Keratinocyte (primary cell): ENCODE results near the gene AKR1C4. TPM values are rescaled to one million over a fixed set of nuclear protein-coding genes. Genes with fewer than 3 reads are reported as not detected.

Source experiments
- DNase-seq: peaks from one replicate; pipeline ENCODE4 v3.0.0-alpha.2; 2011; ENCODE audit warnings: low read depth, missing footprints, low spot score
- FAIRE-seq: peaks from 2 replicates; lab custom pipeline; 2011; peaks lifted over from hg19 to GRCh38; lab: Jason Lieb, UNC
- H2AFZ ChIP-seq: 2 replicates; pipeline ENCODE4 v1.6.0; 2012; ENCODE audit warnings: low read length, control low read depth, inconsistent platforms; ENCODE audit not compliant: control insufficient read depth
- H3K27ac ChIP-seq: 2 replicates; pipeline ENCODE4 v1.5.1; 2011; ENCODE audit warnings: low read length; ENCODE audit not compliant: control insufficient read depth, insufficient read depth
- H3K27me3 ChIP-seq: 3 replicates; pipeline ENCODE4 v1.6.0; 2011; ENCODE audit warnings: low read length; ENCODE audit not compliant: control insufficient read depth, insufficient read depth; ENCODE audit errors: extremely low read depth
- H3K36me3 ChIP-seq, 2 experiments: 2 replicates in 1 of 2; 3 replicates in 1 of 2; pipeline ENCODE4 v1.5.1; 2011; ENCODE audit warnings: low read length in 2 of 2, mild to moderate bottlenecking in 1 of 2; ENCODE audit not compliant: control insufficient read depth in 2 of 2, insufficient read depth in 2 of 2; ENCODE audit errors: extremely low read depth in 1 of 2
- H3K4me1 ChIP-seq: 3 replicates; pipeline ENCODE4 v1.5.1; 2011; ENCODE audit warnings: low read length; ENCODE audit not compliant: control insufficient read depth, insufficient read depth; ENCODE audit errors: extremely low read depth
- H3K4me2 ChIP-seq: 3 replicates; pipeline ENCODE4 v1.6.0; 2011; ENCODE audit warnings: low read depth, low read length; ENCODE audit not compliant: control insufficient read depth, insufficient read depth; ENCODE audit errors: extremely low read depth
- H3K4me3 ChIP-seq, 3 experiments: fragments of 200-600 bp in 1 of 3; sonication (generic) in 1 of 3; 2 replicates in 2 of 3; 3 replicates in 1 of 3; pipeline ENCODE4 v1.5.1; 2011 to 2016; ENCODE audit warnings: low read length in 3 of 3, mild to moderate bottlenecking in 3 of 3, control low read depth in 2 of 3, inconsistent platforms in 1 of 3, low read depth in 1 of 3, mixed read lengths in 1 of 3, mixed run types in 1 of 3, moderate library complexity in 1 of 3; ENCODE audit not compliant: control insufficient read depth in 2 of 3, insufficient read depth in 2 of 3; ENCODE audit errors: extremely low read depth in 1 of 3
- H3K79me2 ChIP-seq: 2 replicates; pipeline ENCODE4 v1.6.0; 2012; ENCODE audit warnings: low read length; ENCODE audit not compliant: control insufficient read depth, insufficient read depth
- H3K9ac ChIP-seq: 3 replicates; pipeline ENCODE4 v1.6.0; 2011; ENCODE audit warnings: low read length; ENCODE audit not compliant: control insufficient read depth, insufficient read depth; ENCODE audit errors: extremely low read depth
- H3K9me1 ChIP-seq: 3 replicates; pipeline ENCODE4 v1.6.0; 2011; ENCODE audit warnings: low read length; ENCODE audit not compliant: control insufficient read depth, insufficient read depth; ENCODE audit errors: extremely low read depth
- H3K9me3 ChIP-seq: 2 replicates; pipeline ENCODE4 v1.5.1; 2012; ENCODE audit warnings: low read depth, low read length; ENCODE audit not compliant: control insufficient read depth
- H4K20me1 ChIP-seq: 3 replicates; pipeline ENCODE4 v1.6.0; 2011; ENCODE audit warnings: low read length; ENCODE audit not compliant: control insufficient read depth, insufficient read depth; ENCODE audit errors: extremely low read depth
- CTCF ChIP-seq, 3 experiments: IDR thresholded peaks in 1 of 3; conservative IDR thresholded peaks in 1 of 3; optimal IDR thresholded peaks in 1 of 3; 2 replicates in 2 of 3; 3 replicates in 1 of 3; pipeline versions ENCODE3 to v1.5.1; 2011; ENCODE audit warnings: low read length in 3 of 3, mild to moderate bottlenecking in 3 of 3, moderate library complexity in 2 of 3, control low read depth in 1 of 3, inconsistent platforms in 1 of 3; ENCODE audit not compliant: insufficient read depth in 2 of 3; ENCODE audit errors: extremely low read depth in 1 of 3
- EZH2 ChIP-seq: IDR thresholded peaks from one replicate; pipeline ENCODE4 v1.6.1; 2012; ENCODE audit warnings: inconsistent platforms, mild to moderate bottlenecking, low read length, moderate library complexity
- dilution Hi-C: fragments of 300-500 bp; cut with MboI; formaldehyde crosslinking; loops from one replicate; pipeline ENCODE4 v1.7.0; 2020; ENCODE audit warnings: low sequenced_read_pairs; ENCODE audit not compliant: extremely low pct_ligation_motif_present
- polyA plus RNA-seq, 5 experiments: library from polyadenylated mRNA; depleted of rRNA in 3 of 5; stranded (reverse) in 3 of 5; stranded (forward) in 1 of 5; unstranded in 1 of 5; fragments of >200 nt; gene quantifications; 1 replicate in 1 of 5; 2 replicates in 3 of 5; 3 replicates in 1 of 5; pipeline versions ENCODE4 v1.2.1 to v1.2.3, GENCODE V29; 2011 to 2012; ENCODE audit warnings: missing spikeins in 2 of 5, low read depth in 1 of 5, low replicate concordance in 1 of 5

The AKR1C4 gene
- polyA plus RNA-seq, 1 donor (not counting 4 experiments of a cell fraction or from before 2014, with no cell fraction given): not detected

DNA sequence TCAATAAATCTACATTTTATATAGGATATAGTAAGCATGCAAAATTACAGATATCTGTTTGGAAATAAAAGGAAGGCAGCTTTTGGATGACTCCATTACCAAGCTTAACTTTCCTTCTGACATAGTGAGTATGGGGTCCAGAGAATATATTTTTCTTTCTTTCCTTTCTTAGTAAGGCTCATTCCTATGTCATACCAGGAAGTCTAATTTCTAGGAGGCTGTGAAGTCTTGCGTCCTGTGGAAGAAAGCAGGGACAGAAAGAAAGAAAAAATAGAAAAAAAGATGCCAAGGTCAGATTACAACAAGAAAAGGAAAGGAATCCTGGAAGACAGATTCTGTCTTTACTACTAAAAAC lies 48.0 kb upstream of the AKR1C4 start:
- FAIRE-seq: no peak

GRCh38 chr10:5151076-5151475 lies 45.6 kb upstream of the AKR1C4 start:
- no peak overlapping the region for H3K9ac ChIP-seq
- no peaks in the 10 kb centered on the region for H3K36me3 ChIP-seq
- H3K9me3 ChIP-seq: no peaks in the 10 kb centered on the region
- no peak for TF ChIP-seq EZH2
- no peak for TF ChIP-seq CTCF (optimal IDR thresholded peaks at IDR 0.05 in 1 of 3, IDR thresholded peaks at IDR 0.05 in 1 of 3, conservative IDR thresholded peaks at IDR 0.05 in 1 of 3; ENCODE audit: extremely low read depth in 1 of 3, insufficient read depth in 2 of 3, low read length in 3 of 3)
- H2AFZ ChIP-seq: no peak overlapping the region
- no peak for DNase-seq
- H3K27me3 ChIP-seq: no peaks in the 10 kb centered on the region
- no peak overlapping the region for H3K27ac ChIP-seq
- FAIRE-seq: no peak
- H4K20me1 ChIP-seq: no peaks in the 10 kb centered on the region
- H3K4me2 ChIP-seq: no peak overlapping the region
- H3K4me3 ChIP-seq: no peak overlapping the region
- H3K9me1 ChIP-seq: no peaks in the 10 kb centered on the region
- no peaks in the 10 kb centered on the region for H3K4me1 ChIP-seq
- dilution Hi-C loops: no loop called here
- H3K79me2 ChIP-seq: no peaks in the 10 kb centered on the region

More for the DNA sequence above, 48.0 kb upstream of the AKR1C4 start:
- no peak for DNase-seq
- Histone ChIP-seq H3K36me3 (no peaks in the 10 kb centered on the region), H3K4me3 (no peak overlapping the region), H3K79me2 (no peaks in the 10 kb centered on the region), H3K9me3 (no peaks in the 10 kb centered on the region), H3K27ac (no peak overlapping the region), H2AFZ (no peak overlapping the region), H3K27me3 (no peaks in the 10 kb centered on the region), H3K9ac (no peak overlapping the region), H4K20me1 (no peaks in the 10 kb centered on the region), H3K9me1 (no peaks in the 10 kb centered on the region), H3K4me1 (no peaks in the 10 kb centered on the region), H3K4me2 (no peak overlapping the region)
- dilution Hi-C loops: no loop called here
- TF ChIP-seq CTCF (optimal IDR thresholded peaks at IDR 0.05 in 1 of 3, IDR thresholded peaks at IDR 0.05 in 1 of 3, conservative IDR thresholded peaks at IDR 0.05 in 1 of 3; ENCODE audit: extremely low read depth in 1 of 3, insufficient read depth in 2 of 3, low read length in 3 of 3) (no peak), EZH2 (no peak)
